HepG2 (cell line): ENCODE data around the gene RFC1. TPM values are rescaled to one million over a fixed set of nuclear protein-coding genes. Genes with fewer than 3 reads are reported as not detected.
A peak's percentile ranks its signal among the peaks of the same experiment; 100 is the strongest.

Source experiments
- AKNA ChIP-seq: sonication (generic); formaldehyde crosslinking; IDR thresholded peaks from 2 replicates; pipeline ENCODE4 v1.4.0; 2020; ENCODE audit warnings: missing genetic modification reagents, borderline replicate concordance
- ARID4A ChIP-seq: sonication (generic); formaldehyde crosslinking; IDR thresholded peaks from 2 replicates; pipeline ENCODE4 v1.5.0; 2020; ENCODE audit warnings: mild to moderate bottlenecking, missing genetic modification reagents, borderline replicate concordance
- NFKBIZ ChIP-seq: IDR thresholded peaks from 2 replicates; pipeline ENCODE4 v1.6.1; 2018; ENCODE audit warnings: missing genetic modification reagents, missing compliant biosample characterization
- NR2F1 ChIP-seq, 2 experiments: fragments of 450-650 bp in 1 of 2; formaldehyde crosslinking in 1 of 2; IDR thresholded peaks; 2 replicates each; pipeline versions ENCODE4 v1.5.0 to v1.6.1; 2016 to 2020; ENCODE audit warnings: mild to moderate bottlenecking in 1 of 2, missing compliant biosample characterization in 1 of 2, missing genetic modification reagents in 1 of 2, moderate library complexity in 1 of 2
- PRMT3 ChIP-seq: sonication (generic); formaldehyde crosslinking; IDR thresholded peaks from 2 replicates; pipeline ENCODE4 v1.8.1; 2022; ENCODE audit warnings: low read depth, mild to moderate bottlenecking, moderate library complexity, missing genetic modification reagents, borderline replicate concordance
- REL ChIP-seq: sonication (generic); formaldehyde crosslinking; conservative IDR thresholded peaks from 2 replicates; pipeline ENCODE4 v1.8.0; 2022; ENCODE audit warnings: mild to moderate bottlenecking, missing genetic modification reagents, moderate library complexity
- USF2 ChIP-seq, 2 experiments: sonication (generic) in 1 of 2; formaldehyde crosslinking in 1 of 2; IDR thresholded peaks; 2 replicates each; pipeline versions ENCODE4 v1.5.1 to v1.6.1; 2011 to 2020; ENCODE audit warnings: borderline replicate concordance in 1 of 2, low read depth in 1 of 2, low read length in 1 of 2, mild to moderate bottlenecking in 1 of 2, missing genetic modification reagents in 1 of 2, moderate library complexity in 1 of 2
- ZNF136 ChIP-seq: sonication (generic); formaldehyde crosslinking; IDR thresholded peaks from 2 replicates; pipeline ENCODE4 v1.8.1; 2022; ENCODE audit warnings: low read depth, mild to moderate bottlenecking, moderate library complexity, missing genetic modification reagents
- ZNF281 ChIP-seq: sonication (generic); formaldehyde crosslinking; IDR thresholded peaks from 2 replicates; pipeline ENCODE4 v1.4.0; 2020; ENCODE audit warnings: missing genetic modification reagents, borderline replicate concordance
- ZNF292 ChIP-seq: sonication (generic); formaldehyde crosslinking; IDR thresholded peaks from 2 replicates; pipeline ENCODE4 v1.8.1; 2022; ENCODE audit warnings: mild to moderate bottlenecking, low read depth, missing genetic modification reagents, borderline replicate concordance
- ZNF335 ChIP-seq: sonication (generic); formaldehyde crosslinking; IDR thresholded peaks from 2 replicates; pipeline ENCODE4 v1.4.0; 2020; ENCODE audit warnings: missing genetic modification reagents
- ZNF761 ChIP-seq: sonication (generic); formaldehyde crosslinking; conservative IDR thresholded peaks from 2 replicates; pipeline ENCODE4 v1.4.0; 2020; ENCODE audit warnings: mild to moderate bottlenecking, missing genetic modification reagents
- ZNF841 ChIP-seq: sonication (generic); formaldehyde crosslinking; IDR thresholded peaks from 2 replicates; pipeline ENCODE4 v1.8.1; 2023; ENCODE audit warnings: missing genetic modification reagents, borderline replicate concordance
- polyA plus RNA-seq, 8 experiments: library from polyadenylated mRNA; depleted of rRNA in 3 of 8; stranded (reverse) in 7 of 8; unstranded in 1 of 8; fragments of >200 nt; fragmentation: Illumina TruSeq in 4 of 8; extraction: Trizol in 4 of 8; gene quantifications; 2 replicates each; pipeline versions ENCODE4 v1.2.1 to v1.2.3, GENCODE V29; 2011 to 2016; ENCODE audit warnings: low read depth in 4 of 8, missing spikeins in 1 of 8, mixed read lengths in 1 of 8; ENCODE audit not compliant: insufficient read depth in 1 of 8
- total RNA-seq, 5 experiments: library from RNA; depleted of rRNA; stranded (reverse); fragments of >200 nt; fragmentation: Illumina TruSeq; extraction: Trizol; gene quantifications; 2 replicates each; pipeline ENCODE4 v1.2.3, GENCODE V29; 2016; ENCODE audit warnings: low read depth in 1 of 5

RFC1 gene
- total and polyA plus RNA-seq, 2 of the 13 experiments (the other 11 are each of a cell fraction or from before 2014, with no cell fraction given), result 15.9 to 78.8 TPM

- TF ChIP-seq AKNA (no peak), NR2F1 (CRISPR knock-in tag; IDR thresholded peaks at IDR 0.05) (no peak), ZNF281 (no peak), ARID4A (CRISPR knock-in tag) (no peak), PRMT3 (CRISPR knock-in tag) (no peak), ZNF335 (no peak), ZNF292 (no peak), NFKBIZ (no peak), ZNF841 (CRISPR knock-in tag) (no peak), USF2 (IDR thresholded peaks at IDR 0.05; ENCODE audit: low read depth, low read length) (no peak), USF2 (CRISPR knock-in tag; IDR thresholded peaks at IDR 0.05; ENCODE audit: borderline replicate concordance) (no peak; the same call in 1 of the 2 replicates), REL (CRISPR knock-in tag) (0 out of 2 replicates have a peak, but pooled peaks have one; percentile 1), ZNF136 (CRISPR knock-in tag) (no peak), ZNF761 (CRISPR knock-in tag) (no peak)
Measured at GRCh38 chr4:39367166-39367565, 1.0 kb upstream of the RFC1 start (continued).
